ENCODE results near the gene GPC3.
"Not testable (repeated sequence)": the region's sequence is repeated elsewhere in the genome, so short reads cannot be mapped to it uniquely, and the experiment has no call there.

The GPC3 gene

DNA sequence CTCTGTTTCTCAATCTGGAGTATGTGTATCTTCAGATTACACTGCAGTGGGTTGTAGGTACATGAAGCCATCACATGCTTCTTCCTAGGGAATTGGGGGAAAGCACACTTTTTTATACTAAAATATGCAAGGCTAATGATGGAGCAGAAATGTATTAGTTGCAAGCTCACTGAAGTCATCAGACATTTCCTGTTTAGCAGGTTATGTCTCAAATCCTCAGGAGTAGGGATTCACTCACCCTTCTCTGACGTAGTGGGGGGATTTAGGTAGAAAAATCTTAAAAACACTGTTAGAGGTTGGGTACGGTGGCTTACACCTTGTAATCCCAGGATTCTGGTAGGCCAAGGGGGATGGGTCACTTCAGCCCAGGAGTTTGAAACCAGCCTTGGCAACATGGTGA lies 441.7 kb downstream of the GPC3 start:
- Mint-ChIP-seq H3K27ac (no peak overlapping the region), H3K4me3 (no peak overlapping the region), H3K9me3 (ENCODE audit: low read depth) (no peaks in the 10 kb centered on the region), H3K4me1 (ENCODE audit: low read depth) (no peaks in the 10 kb centered on the region), H3K27me3 (no peaks in the 10 kb centered on the region), H3K36me3 (peaks cover 2% of the 10 kb centered on the region)

DNA sequence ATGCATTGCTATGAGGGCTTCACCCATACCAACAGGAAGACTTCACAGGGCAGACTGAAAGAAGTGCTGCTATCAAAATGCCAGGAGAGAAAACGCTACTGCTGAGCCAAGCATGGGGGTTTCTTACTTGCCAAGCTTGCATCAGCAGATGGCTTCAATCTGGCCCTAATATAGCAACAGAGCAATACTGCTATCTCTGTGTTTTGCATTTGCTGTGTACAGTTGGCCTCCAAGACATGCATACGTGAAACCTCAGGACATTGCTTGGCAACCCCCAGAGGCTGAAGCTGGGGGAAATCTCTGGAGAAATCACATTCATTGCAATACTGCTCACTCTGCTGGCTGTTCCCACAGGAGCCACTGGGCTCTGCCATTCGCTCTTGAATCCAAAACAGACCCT lies 442.9 kb downstream of the GPC3 start:
- Mint-ChIP-seq H3K27me3 (no peaks in the 10 kb centered on the region), H3K4me3 (no peak overlapping the region), H3K9me3 (ENCODE audit: low read depth) (no peaks in the 10 kb centered on the region), H3K36me3 (peaks cover 2% of the 10 kb centered on the region), H3K4me1 (ENCODE audit: low read depth) (no peaks in the 10 kb centered on the region), H3K27ac (no peak overlapping the region)

DNA sequence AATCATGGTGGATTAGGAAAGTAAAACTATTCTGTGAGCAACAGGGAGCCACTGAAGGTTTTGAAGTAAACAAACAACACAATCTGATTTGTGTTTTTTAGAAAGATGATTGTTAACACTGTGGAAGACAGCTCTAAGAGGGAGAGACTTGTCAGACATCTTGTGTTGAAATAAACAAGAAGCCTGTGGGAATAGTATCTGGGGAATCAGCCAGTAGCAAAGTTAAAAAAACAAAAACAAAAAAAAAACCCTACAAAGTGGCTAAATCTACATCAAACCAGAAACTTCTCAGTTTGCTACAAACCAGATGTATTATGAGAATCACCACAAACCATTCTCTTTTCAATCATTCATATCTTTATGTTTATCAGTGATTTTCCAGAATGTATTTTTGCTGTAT lies 444.4 kb downstream of the GPC3 start:
- Mint-ChIP-seq H3K9me3 (ENCODE audit: low read depth) (no peaks in the 10 kb centered on the region), H3K27ac (no peak overlapping the region), H3K36me3 (no peaks in the 10 kb centered on the region), H3K4me1 (ENCODE audit: low read depth) (no peaks in the 10 kb centered on the region), H3K4me3 (no peak overlapping the region), H3K27me3 (no peaks in the 10 kb centered on the region)

DNA sequence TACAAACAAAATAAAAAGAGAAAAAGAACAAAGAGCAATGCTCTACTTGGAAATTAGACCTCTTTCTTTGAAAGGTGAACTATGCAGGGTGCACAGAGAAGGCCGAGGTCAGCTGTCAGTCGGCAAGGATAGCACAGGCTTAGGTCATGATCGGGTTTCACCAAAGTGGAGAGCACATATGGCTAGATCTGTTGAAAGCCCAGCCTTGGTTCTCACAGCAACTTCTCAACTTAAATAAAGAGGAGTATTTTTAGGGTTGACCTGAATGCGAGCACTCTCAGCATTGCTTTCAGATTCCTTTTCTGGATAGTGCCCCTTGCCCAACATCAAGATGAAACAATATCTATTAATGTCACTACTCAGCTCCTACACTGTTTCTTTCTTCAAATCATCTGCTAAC lies 447.2 kb downstream of the GPC3 start:
- H3K4me1 Mint-ChIP-seq (ENCODE audit: low read depth) = no peaks in the 10 kb centered on the region
- no peaks in the 10 kb centered on the region for H3K36me3 Mint-ChIP-seq
- no peak overlapping the region for H3K27ac Mint-ChIP-seq
- H3K27me3 Mint-ChIP-seq = no peaks in the 10 kb centered on the region
- H3K4me3 Mint-ChIP-seq = no peak overlapping the region
- H3K9me3 Mint-ChIP-seq (ENCODE audit: low read depth) = no peaks in the 10 kb centered on the region

DNA sequence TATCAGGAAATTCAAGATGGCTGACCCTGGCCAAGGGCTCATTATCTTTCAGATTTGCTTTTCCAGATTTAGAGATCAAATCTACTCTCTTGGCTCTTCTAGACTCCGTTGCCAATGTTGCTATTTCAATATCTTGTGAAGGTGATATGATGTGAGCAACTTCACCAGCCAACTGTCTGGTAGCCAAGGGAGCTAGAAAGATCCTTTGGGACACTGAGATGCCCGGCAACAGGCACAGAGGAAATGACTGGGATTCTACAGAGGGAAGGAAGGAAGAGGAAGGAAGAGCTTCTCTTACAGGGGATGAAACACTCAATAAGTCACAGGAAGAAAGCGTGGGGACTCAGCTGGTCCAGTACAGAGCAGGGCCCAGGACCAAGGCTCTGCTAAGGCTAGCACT lies 448.3 kb downstream of the GPC3 start:
- Mint-ChIP-seq H3K27ac (no peak overlapping the region), H3K4me1 (ENCODE audit: low read depth) (no peaks in the 10 kb centered on the region), H3K9me3 (ENCODE audit: low read depth) (no peaks in the 10 kb centered on the region), H3K36me3 (no peaks in the 10 kb centered on the region), H3K4me3 (no peak overlapping the region), H3K27me3 (no peaks in the 10 kb centered on the region)

DNA sequence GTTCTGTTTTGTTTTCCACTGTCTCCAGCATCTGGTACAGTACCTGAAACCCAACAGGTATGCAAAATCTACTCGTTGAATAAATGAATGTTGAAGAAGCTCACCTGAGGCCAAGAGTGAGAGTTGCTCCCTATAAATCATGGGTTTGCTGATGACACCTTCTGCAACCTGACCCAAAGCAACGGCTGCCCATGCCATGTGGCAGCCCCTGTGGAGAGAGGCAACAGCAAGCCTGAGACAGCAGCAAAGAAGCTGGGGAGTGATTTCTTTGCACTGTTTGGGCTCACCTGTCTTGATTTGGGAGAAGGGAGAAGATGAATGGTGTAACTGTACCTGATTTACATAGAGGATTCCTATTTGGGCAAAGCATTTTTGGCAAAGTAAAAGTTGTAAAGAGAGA lies 450.3 kb downstream of the GPC3 start:
- no peaks in the 10 kb centered on the region for H3K9me3 Mint-ChIP-seq (ENCODE audit: low read depth)
- H3K4me1 Mint-ChIP-seq (ENCODE audit: low read depth) = no peaks in the 10 kb centered on the region
- H3K4me3 Mint-ChIP-seq = no peak overlapping the region
- no peaks in the 10 kb centered on the region for H3K27me3 Mint-ChIP-seq
- no peaks in the 10 kb centered on the region for H3K36me3 Mint-ChIP-seq
- H3K27ac Mint-ChIP-seq = no peak overlapping the region

DNA sequence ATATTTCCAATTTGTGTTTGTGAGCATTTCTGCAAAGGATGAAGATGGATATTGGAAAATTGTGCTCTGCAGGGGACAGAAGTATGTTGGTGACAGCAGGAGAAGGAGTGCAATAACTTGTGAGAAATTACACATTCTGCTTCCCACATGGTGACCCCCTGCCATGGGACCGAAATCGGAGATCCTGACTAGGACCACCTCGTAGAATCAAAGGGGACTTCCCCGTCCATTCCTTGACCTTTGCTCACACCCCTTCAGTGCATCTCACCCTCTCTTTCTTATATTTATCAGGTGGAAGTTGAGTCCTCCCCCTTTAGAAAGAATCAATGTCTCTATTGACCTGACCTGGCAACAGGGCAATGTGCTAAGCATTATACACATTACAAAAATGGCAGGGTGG lies 451.2 kb downstream of the GPC3 start:
- Mint-ChIP-seq H3K9me3 (ENCODE audit: low read depth) (no peaks in the 10 kb centered on the region), H3K27me3 (no peaks in the 10 kb centered on the region), H3K36me3 (no peaks in the 10 kb centered on the region), H3K4me3 (no peak overlapping the region), H3K4me1 (ENCODE audit: low read depth) (no peaks in the 10 kb centered on the region), H3K27ac (no peak overlapping the region)

DNA sequence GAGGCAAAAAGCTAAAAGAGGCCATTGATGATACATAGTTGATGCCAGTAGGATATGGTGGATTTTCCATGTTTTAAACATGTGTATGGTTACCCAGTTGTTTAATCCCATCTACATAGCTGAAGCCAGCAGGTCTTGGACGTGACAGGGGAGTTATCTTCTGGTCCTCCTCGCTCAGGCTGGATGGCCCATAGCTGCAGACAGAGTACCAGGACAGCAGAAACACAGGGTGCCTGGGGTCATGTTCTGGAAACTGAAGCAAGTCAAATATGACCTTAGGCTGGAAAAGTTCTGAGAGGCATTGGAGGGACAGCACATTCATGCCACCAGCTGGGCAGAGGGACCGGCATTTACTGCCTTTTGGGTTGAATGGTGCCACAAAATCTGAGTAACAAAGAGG lies 452.1 kb downstream of the GPC3 start:
- Mint-ChIP-seq H3K4me3 (no peak overlapping the region), H3K9me3 (ENCODE audit: low read depth) (no peaks in the 10 kb centered on the region), H3K36me3 (no peaks in the 10 kb centered on the region), H3K27ac (no peak overlapping the region), H3K4me1 (ENCODE audit: low read depth) (no peaks in the 10 kb centered on the region), H3K27me3 (no peaks in the 10 kb centered on the region)

DNA sequence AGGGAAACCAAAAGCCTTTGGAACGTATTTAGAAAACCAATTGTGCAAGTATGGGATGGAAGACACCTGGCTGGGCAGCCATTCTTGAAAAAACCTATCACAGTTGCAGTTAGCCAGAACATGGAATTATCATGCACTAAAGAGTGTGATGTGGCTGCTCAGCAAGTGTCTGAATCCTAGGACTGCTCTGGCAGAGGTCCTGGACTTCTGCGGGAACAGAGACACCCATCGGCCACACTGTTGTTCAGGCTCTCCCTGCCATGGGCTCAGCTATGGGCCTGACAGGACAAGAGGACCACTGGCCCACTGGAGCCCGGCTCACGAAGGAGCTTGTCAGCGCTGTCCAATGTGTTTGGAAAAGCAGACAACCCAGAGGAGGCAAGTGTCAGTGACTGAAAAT lies 454.4 kb downstream of the GPC3 start:
- H3K27ac Mint-ChIP-seq = no peak overlapping the region
- no peak overlapping the region for H3K4me3 Mint-ChIP-seq
- H3K4me1 Mint-ChIP-seq (ENCODE audit: low read depth) = no peaks in the 10 kb centered on the region
- H3K9me3 Mint-ChIP-seq (ENCODE audit: low read depth) = no peaks in the 10 kb centered on the region
- no peaks in the 10 kb centered on the region for H3K36me3 Mint-ChIP-seq
- H3K27me3 Mint-ChIP-seq = no peaks in the 10 kb centered on the region

DNA sequence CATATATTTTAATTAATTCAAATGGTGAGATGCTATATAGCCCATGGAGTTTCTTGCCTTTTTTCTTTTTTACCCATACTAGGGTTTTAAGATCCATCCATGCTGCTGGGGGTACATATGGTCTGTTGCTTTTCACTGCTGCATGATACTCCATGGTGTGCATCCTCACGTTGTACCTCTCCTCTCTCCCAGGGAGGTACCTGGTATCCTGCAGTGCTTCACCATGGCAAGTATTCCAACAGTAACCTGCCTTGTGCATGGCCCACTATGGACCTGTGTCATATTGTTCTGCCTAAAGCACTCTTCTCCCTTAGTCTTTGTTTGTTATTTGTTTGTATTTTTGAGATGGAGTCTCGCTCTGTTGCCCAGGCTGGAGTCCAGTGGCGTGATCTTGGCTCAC lies 455.8 kb downstream of the GPC3 start:
- Mint-ChIP-seq H3K27me3 (no peaks in the 10 kb centered on the region), H3K9me3 (ENCODE audit: low read depth) (no peaks in the 10 kb centered on the region), H3K4me1 (ENCODE audit: low read depth) (no peaks in the 10 kb centered on the region), H3K27ac (no peak overlapping the region), H3K36me3 (no peaks in the 10 kb centered on the region), H3K4me3 (no peak overlapping the region)

DNA sequence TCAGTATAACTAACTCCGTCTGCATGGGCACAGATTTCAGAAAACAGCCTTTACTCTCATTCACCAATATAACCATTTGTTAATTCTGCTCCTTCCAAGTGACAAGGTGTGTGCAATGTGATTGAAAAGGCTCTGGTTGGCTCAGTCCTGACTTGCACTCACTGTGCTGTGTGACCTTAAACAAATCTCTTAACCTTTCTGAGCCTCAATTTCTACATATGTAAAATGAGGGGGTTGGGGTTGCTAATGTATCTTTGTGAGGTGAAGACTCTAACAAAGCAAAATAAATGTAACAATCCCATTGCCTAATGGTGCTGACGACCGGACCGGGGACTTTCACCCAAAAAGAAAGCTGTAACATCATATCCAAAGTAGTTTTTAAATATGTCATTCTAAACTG lies 457.6 kb downstream of the GPC3 start:
- Mint-ChIP-seq H3K36me3 (no peaks in the 10 kb centered on the region), H3K9me3 (ENCODE audit: low read depth) (no peaks in the 10 kb centered on the region), H3K27ac (no peak overlapping the region), H3K4me3 (no peak overlapping the region), H3K4me1 (ENCODE audit: low read depth) (no peaks in the 10 kb centered on the region), H3K27me3 (no peaks in the 10 kb centered on the region)

DNA sequence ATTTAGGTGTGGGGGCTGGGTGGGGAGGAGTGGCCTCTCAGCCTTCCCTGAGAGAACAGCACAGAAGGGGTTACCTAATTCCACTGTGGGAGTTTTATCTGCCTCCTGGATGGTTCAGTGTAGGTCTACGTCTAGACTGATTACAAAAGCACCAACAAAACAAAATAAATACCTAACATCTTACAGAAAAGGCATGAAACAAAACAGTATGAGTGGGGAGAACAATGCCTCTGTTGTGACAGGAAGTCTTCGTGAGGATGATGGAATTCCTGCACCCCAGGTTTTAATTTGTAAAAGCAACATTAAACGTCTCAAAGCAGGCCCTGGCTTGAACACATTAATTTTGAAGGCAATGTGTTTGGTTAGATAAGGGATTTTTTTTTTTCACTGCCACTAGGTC lies 458.0 kb downstream of the GPC3 start:
- no peak overlapping the region for H3K4me3 Mint-ChIP-seq
- H3K36me3 Mint-ChIP-seq = no peaks in the 10 kb centered on the region
- no peaks in the 10 kb centered on the region for H3K9me3 Mint-ChIP-seq (ENCODE audit: low read depth)
- H3K27me3 Mint-ChIP-seq = no peaks in the 10 kb centered on the region
- H3K27ac Mint-ChIP-seq = no peak overlapping the region
- no peaks in the 10 kb centered on the region for H3K4me1 Mint-ChIP-seq (ENCODE audit: low read depth)

DNA sequence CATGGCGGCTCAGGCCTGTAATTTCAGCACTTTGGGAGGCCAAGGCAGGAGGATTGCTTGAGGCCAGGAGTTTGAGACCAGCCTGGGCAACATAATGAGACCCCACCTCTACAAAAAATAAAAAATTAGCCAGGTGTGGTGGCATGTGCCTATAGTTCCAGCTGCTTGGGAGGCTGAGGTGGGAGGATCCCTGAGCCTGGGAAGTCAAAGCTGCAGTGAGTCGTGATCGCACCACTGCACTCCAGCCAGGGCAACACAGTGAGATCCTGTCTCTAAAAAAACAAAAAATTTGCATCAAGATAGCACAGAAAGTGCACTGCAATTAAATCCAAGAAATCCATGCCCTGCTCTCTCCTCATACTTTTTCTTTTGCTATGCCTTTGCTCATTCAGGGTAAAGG lies 458.6 kb downstream of the GPC3 start:
- H3K27ac Mint-ChIP-seq, H3K4me3 Mint-ChIP-seq: not testable (repeated sequence)

DNA sequence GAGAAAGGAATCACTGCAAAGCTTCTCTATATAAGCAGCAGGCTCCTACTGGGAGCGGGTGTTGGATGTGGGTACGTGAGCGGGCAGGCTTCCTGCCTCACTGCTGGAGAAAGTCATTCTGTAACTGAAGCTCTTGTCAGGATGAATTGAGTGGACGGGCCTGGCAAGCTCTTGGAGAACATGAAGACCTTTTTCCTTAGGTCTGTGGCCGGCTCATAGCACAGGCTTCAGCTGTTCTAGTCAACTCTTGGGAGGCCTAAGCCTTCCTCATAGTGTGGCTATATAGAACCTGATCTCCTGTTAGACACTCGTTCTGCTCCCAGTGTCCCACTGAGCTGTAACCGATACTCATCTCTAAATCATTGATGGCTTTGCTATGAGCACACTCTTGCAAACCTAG lies 461.9 kb downstream of the GPC3 start:
- no peaks in the 10 kb centered on the region for H3K4me1 Mint-ChIP-seq (ENCODE audit: low read depth)
- H3K27me3 Mint-ChIP-seq = no peaks in the 10 kb centered on the region
- H3K36me3 Mint-ChIP-seq = no peaks in the 10 kb centered on the region
- no peak overlapping the region for H3K4me3 Mint-ChIP-seq
- no peak overlapping the region for H3K27ac Mint-ChIP-seq
- H3K9me3 Mint-ChIP-seq (ENCODE audit: low read depth) = no peaks in the 10 kb centered on the region

More for the DNA sequence above, 458.6 kb downstream of the GPC3 start:
- not testable (repeated sequence) for H3K27me3 Mint-ChIP-seq; H3K4me1 Mint-ChIP-seq (ENCODE audit: low read depth); H3K36me3 Mint-ChIP-seq; H3K9me3 Mint-ChIP-seq (ENCODE audit: low read depth)

DNA sequence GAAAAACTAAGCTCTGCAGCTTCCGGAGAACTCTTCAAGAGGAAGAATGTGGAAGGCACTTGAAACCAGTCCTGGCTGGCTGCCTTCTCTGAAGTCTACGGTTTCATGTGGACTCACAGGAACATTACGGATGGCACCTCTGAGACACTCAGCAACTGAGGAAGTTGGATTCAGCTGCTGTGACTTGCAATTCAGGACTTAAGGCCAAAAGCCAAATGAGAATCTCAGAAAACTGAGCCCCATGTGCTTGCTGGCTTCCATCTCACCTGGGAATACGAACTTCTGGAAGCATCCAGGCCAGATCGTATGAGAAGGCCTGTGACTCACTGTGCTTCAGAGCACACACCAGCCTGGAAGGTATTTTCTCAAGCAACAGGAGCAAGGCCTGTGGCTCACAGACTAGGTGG lies 462.3 kb downstream of the GPC3 start:
- Mint-ChIP-seq H3K27me3 (no peaks in the 10 kb centered on the region), H3K36me3 (no peaks in the 10 kb centered on the region), H3K4me1 (ENCODE audit: low read depth) (no peaks in the 10 kb centered on the region)

DNA sequence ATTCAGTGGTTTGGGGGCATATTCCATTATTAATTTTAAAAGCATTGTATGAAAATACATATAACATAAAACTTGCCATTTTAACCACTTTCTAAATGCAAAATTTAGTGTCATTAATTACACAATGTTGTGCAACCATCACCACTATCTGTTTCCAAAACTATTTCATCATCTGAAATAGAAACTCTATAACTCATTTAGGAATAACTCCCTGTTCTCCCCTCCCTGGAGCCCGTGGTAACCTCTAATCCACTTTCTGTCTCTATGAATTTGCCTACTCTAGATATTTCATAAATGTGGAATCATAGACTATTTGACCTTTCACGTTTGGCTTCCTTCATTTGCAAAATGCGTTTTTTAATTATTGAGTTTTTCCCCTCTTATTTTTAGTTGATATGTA lies 468.7 kb downstream of the GPC3 start:
- Mint-ChIP-seq H3K27ac (no peak overlapping the region), H3K9me3 (ENCODE audit: low read depth) (no peaks in the 10 kb centered on the region), H3K36me3 (no peaks in the 10 kb centered on the region), H3K4me3 (no peak overlapping the region), H3K4me1 (ENCODE audit: low read depth) (no peaks in the 10 kb centered on the region), H3K27me3 (no peaks in the 10 kb centered on the region)

More for the DNA sequence above, 462.3 kb downstream of the GPC3 start:
- no peak overlapping the region for H3K27ac Mint-ChIP-seq
- no peak overlapping the region for H3K4me3 Mint-ChIP-seq
- no peaks in the 10 kb centered on the region for H3K9me3 Mint-ChIP-seq (ENCODE audit: low read depth)

DNA sequence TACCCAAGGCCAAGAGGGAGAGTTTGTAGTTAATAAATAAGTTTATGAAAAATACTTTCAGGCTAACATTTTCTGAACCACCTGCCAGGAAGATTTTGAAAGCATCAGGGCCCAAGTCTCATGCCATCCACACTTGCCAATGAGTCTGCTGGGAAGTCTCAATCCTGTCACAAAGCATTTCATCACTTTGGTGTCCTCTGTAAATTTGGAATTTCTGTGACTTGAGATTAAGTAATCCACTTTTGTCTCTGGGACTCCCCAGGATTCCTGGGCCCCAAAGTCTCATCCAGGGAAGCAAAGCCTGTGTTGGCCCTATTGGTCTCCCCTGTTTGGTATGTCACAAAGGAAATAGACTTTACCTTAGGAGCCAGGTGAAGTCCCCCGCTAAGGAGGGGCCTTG lies 470.9 kb downstream of the GPC3 start:
- H3K27me3 Mint-ChIP-seq = no peaks in the 10 kb centered on the region
- H3K4me3 Mint-ChIP-seq = no peak overlapping the region
- H3K4me1 Mint-ChIP-seq (ENCODE audit: low read depth) = no peaks in the 10 kb centered on the region
- H3K27ac Mint-ChIP-seq = no peak overlapping the region
- no peaks in the 10 kb centered on the region for H3K36me3 Mint-ChIP-seq
- H3K9me3 Mint-ChIP-seq (ENCODE audit: low read depth) = no peaks in the 10 kb centered on the region

Data from activated naive CD8-positive, alpha-beta T cell (primary cell).